GM19395 (cell line): ENCODE results near the gene ZFP64.
"Not testable (repeated sequence)": the region's sequence is repeated elsewhere in the genome, so short reads cannot be mapped to it uniquely, and the experiment has no call there.

Source experiments
- ATAC-seq: cut with Tn5 transposase; IDR thresholded peaks from one replicate; pipeline ENCODE4 v1.9.1; 2021; ENCODE audit warnings: mild to moderate bottlenecking, moderate library complexity; ENCODE audit not compliant: unreplicated experiment

Gene ZFP64

DNA sequence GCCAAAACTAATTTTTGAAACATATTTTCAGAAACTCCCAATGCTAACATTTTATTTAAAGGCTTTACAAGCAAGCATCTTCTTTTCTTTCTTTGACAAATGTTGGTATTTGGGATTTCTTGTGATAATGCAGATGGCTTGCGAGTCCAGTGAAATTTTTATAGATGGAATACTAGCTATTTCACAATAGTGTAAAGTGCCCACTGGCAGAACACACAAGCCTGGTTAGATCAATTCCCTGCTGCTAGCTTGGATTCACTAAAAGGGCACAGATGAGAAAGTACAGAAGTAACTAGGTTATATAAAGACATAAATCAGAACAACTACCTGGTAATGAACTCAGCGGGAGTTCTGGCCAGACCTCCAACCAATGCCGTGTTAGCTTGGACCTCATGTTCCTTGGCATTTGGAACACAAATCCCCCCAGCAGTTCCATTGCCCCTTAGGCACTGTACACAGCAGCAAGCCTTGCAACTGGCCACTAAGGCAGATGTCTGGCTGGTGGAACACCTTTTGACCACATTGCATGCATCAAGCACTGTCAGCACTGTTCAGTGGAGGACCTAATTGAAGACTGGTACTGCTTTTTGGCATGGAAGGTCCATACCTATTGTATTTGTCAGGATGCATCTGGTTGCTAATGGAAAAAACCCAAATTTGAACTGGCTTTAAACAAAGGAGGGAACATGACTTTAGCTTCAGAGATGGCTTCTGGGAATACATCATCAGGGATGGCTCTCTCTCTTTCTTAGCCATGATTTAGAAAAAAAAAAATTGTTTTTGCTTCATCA, 15.6 kb upstream of the ZFP64 start:
- ATAC-seq: no peak

DNA sequence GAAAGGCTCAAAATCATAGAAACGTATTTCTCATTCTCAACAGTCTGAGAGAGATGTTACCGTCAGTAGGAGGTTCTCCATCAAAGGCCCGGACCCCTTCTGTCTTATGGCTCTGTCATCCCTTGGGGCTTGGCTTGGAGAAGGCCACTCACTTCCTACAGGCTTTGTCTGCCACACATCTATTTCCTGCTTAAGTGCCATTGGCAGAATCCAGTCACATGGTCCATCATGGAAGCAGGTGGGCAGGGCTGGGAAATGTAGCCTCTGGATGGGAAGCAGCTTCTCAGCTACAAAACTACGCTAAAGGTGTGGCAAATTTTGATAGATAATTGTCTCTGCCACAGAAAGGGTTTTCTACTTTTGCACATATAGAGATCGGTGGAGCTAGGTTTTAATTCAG, 12.6 kb upstream of the ZFP64 start:
- ATAC-seq: no peak

DNA sequence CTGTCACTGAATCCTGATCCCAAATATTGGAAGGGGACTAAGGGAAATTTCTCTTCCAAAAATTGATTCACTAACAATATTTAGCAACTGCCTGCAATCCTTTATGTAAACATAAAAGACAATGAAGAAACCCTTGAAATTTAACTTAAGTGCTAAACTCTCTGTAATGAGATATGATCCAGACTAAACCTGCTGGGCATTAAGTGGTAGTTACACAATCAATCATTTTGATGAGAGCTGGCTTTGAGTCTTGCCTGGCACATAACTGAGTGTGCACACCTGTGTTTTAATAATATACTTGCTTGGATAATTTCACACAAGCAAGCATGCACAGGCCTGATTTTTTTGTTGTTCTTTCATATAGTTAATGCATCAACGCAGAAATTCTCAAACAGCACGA, 9.8 kb upstream of the ZFP64 start:
- ATAC-seq: no peak

DNA sequence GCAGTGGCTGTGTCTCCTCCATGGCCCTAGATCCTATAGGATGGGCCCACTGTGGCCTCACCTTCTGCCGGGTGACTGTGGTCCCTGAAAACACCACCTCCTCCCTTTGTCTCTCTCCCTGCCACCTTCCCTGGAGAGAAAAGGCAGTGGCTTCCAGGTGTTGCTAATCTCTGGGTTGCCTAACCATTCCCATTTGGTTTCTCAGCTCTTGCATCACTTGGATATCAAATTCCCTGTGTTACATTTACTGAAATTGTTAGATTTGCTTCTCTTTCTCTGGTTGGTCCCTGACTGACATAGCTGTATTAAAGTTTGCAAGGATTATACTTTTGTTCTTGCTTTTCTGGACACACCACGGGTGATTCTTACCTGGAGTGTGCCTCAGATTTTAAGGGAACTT, 9.3 kb upstream of the ZFP64 start:
- ATAC-seq: no peak

DNA sequence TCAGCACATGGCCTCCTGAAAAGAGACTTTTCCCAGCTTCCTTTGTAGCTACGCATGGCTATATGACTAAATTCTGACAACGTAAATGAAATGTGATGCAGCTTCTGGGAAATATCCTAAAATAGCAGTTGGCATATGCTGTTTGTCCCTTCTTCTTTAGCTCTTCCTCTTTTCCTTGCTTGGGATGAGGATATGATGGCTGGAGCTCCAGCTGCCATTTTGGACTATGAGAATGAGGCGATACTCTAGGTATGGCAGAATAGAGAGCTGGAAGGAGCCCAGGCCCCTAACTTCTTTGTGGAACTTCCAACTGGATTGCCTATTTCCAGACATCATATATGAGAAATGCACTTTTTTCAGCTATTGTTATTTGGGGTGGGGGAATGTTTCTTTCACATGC, 5.3 kb upstream of the ZFP64 start:
- no peak for ATAC-seq

DNA sequence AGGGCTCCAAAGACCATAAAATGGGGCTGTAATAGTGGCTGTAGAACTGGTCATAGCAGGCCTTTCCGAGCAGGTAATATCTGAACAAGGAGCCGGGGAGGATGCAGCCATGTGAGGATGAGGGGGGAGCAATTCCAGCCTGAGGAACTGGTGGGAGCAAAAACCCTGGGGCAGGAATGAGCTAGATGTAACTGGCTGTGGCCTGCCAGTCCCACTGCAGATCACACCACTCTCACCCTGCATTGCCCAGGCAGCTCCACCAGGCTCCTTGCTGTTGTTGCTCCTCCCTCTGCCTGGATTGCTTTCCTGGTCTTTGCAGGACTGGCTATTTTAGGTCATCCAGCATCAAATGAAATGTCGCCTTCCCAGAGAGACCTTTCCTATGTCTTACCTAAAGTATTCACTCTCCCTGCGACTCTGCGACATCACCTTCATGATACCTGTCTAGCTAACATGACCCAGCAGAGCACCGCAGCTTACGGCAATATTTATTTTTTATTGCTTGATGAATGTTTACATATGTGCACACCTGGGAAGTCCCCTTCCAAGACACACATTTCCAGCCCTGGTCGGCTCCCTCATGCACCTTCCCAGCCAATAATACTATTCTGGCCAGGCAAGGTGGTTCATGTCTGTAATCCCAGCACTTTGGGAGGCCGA, 2.4 kb upstream of the ZFP64 start:
- no peak for ATAC-seq

DNA sequence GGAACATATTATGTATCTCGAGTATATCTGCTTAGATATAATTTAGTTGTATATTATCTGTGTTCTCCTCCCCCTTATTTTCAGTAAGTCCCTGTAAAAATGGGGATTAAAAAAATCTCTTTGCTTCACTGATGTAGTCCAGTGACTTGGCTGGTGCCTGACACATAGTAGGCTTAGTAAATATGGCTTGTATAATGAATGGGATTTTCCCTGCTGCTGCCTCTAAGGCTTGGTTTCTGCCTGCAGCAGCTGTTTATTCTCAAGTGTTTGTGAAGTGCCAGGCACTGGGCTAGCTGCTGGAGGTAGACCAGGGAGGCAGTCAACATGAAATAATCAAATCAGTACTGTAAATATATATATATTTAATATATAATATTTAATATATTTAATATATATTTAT, 1.6 kb upstream of the ZFP64 start:
- no peak for ATAC-seq

DNA sequence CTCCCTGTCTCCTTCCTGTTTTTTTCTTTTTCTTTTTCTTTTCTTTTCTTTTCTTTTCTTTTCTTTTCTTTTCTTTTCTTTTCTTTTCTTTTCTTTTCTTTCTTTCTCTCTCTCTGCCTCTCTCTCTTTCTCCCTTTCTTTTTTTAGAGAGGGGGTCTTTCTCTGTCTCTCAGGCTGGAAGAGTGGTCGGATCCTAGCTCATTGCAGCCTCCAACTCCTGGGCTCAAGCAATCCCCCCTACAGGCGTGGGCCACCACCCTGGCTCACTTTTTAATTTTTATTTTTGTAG, 1.1 kb upstream of the ZFP64 start:
- ATAC-seq: not testable (repeated sequence)

DNA sequence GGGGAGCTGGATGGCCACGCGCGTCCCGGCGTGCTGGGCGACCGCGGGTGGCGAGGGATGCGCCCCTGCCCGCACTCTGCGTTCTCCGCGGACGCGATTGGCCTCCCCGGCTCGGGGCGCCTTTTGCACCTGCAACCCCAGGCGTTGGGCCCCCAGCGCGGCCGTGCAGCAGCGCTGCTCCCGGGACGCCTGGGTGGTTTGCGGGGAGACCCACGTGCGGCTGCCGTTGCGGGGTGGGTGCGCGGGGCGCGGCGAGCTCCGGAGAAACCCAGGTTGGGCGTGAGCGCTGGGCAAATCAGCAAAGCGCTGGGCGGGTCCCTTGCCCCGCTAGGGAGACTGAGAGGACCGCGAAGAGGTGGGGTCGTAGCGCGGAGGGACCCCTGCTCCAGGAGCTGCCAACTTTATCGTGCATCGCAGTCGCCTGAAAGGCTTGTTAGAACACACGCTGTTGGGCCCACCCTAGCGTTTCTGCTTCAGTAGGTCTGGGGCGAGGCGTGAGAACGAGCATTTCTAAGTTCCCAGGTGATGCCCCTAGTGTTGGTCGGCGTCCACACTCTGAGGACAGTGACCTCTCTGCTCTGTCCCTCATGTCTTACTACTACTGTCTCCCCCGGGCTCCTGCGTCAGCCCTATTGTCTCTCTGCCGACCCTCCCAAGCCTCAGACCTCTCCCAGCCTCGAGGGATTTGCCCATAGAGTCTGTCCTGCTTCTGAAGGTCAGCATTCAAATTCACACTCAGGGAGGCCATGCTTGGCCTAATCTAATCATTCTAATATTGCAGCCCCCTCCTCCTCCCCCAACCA, 538 bp upstream of the ZFP64 start:
- ATAC-seq: peak; percentile 52

DNA sequence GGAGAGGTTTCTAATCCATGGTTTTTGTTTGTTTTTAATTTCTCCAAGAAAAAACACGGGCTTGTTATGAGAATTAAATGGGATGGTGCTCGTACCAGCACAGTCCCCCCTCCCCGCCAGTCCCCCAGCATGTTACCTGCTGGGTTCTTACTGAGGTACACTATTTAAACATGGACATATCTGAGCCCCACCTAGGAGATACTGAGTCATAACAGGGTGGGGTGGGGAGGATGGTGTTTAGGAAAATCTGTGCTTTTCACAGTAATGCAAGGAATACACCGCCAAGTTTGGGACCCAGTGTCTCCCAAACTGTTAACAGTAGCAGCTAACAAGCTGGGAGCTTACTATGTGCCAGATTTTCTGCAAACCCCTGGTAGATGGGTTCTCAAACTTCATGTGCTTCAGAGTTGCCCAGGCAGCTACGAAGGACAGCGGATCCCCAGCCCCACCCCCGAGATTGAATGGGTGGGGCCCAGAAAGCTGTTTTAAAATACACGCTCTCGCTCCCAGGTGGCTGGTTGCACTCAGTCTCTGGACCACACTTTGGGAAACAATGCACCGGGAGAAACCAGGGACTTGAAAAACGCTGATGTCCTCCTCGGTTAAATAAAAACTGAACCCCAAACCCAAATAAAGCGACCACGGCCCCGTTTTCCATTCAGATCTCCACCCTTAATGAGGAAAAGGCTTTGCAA, 995 bp downstream of the ZFP64 start:
- ATAC-seq: peak; percentile 51

DNA sequence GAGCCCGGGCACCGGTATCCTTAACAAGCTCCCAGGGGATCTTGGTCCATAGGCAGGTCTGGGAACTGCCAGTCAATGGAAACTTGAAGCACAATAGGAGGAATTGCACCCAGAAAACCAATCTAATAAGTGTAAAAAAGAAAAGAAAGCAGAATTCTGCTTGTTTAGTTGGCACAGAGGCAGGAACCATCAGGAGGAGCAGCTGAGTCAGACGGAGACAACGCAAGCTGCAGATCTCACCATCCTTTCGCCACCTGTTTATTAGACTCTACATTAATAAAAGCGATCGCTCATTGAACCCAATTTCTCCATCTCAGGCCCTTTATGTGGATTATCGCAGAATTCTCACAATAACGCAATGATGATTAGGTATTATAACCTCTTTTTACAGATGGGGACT, 9.8 kb downstream of the ZFP64 start:
- no peak for ATAC-seq

DNA sequence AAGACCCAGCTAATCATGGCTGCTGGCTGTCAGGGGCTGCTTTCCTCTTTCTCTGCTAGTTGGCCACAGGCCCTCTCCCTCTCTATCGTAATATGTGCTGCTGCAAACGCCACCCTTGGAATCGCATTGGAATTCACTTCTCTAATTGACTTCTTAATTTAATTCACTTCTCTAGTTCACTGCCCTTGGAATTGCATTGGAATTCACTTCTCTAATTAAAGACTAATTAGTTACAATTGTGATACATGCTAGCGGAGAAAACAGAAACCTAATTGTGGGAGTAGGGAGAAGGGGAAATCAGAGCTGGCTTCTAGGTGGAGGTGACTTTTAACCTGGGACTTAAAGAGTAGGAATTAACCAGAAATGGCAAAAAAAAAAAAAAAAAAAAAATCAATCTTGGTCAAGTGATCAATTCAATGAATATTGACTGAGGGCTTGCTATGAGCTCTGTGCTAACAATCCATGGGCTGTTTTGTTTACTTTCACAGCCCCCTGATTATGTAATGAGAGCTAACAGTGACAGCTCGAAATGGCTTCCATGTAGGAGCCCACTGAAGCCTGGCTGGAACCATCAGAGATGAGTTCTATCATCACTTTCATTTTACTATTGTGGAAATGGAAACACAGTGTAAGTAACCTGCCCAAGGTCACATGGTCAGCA, 11.3 kb downstream of the ZFP64 start:
- no peak for ATAC-seq

DNA sequence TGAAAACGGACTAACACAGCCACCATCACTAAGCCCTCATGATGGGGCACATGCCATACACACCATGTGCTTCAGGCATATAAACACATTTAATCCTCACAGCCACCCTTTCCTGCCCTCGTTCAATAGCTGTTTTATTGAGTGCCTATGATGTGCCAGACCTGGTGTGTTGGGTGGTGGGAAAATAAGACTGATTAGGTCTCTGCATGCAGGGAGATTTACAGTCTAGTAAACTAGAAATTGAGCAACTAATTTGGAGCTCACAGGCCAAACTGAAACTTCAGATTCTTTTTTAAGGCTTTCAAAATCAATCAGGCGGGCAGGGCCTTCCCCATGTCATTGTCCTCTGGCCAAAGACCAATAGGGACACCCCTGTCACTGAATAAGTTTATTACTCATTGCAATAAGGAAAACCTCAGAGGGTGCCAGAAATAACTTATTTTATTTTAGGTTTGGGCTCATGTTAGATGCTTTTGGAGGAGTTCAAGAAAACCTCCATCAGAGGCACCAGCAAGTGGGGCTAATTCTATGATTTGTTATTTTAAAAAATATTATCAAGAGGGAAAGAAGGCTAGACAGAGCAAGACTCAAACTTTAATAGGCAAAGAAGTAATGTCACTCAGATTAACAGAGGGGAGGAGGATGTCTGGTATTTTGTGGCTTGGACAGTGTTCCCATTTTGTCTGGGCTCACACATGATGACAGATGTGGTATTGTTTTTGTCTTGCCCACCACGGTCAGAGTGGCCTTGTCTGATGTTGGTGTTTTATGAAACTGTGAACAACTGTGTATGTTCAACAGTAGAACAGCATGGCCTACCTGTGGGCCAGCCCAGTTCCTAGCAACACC, 12.0 kb downstream of the ZFP64 start:
- ATAC-seq: peak; percentile 91

DNA sequence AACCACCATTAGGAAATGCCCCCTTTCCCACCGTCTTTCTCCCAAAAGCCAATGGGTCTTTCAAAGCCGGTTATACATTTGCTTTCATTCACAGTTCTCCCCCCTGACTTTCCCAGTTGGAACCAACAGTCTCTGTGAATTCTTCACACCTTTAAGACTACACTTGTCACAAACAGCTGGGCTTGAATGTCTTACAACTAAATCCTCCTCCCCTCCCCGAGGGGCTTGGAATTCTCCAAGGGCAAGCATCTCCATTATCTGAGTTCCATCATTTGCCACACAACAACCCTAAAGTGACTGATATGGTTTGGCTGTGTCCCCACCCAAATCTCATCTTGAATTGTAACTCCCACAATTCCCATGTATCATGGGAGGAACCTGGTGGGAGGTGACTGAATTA, 12.9 kb downstream of the ZFP64 start:
- no peak for ATAC-seq

DNA sequence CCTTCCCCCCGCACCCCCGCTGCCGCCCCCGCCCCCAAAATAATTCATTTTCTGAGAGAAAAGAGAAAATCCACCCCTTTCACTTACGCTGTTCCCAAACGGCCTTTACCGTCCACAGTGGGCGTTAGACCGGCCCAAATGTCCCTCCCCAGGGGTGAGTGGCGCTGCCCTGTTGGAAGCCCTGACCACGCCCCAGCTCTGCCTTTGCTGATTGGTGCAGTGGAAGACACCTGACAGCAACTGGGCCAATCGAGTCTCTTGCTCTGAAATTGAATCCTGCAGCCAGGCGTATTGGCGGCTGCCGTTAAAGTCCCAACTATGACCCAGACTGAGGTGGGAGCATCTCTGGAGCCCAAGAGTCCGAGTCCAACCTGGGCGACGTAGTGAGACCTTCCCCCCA, 15.7 kb downstream of the ZFP64 start:
- ATAC-seq: no peak

DNA sequence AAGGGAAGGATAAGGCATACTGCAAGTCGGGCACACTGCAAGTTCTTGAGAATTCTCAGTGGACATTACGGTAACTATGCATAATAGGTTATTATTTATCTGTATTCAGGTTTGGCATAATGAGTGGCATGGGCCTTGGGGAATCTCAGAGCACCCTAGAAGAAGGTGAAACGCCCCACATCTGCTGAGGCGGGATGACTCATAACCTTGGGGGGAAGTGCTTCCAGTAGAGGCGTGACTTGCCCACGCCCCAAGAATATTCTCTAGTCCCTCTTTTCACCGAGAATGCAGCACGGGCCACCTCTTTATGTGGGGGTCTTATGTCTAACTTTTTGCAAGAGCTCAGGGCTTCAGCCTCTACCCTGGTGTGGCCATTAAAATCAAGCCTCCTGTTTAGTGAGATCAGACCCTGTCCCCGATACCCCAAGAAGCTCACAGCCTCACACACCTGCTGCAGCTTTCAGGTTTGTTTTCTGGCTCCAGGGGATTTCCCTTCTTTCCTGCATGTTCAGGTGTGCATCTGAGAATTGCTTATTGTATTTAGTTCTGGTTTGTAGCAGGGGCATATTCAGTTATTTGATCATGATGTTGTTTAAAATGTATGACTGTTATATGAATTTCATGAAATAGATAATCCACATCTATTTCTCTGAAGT, 19.1 kb downstream of the ZFP64 start:
- peak; percentile 93 for ATAC-seq

DNA sequence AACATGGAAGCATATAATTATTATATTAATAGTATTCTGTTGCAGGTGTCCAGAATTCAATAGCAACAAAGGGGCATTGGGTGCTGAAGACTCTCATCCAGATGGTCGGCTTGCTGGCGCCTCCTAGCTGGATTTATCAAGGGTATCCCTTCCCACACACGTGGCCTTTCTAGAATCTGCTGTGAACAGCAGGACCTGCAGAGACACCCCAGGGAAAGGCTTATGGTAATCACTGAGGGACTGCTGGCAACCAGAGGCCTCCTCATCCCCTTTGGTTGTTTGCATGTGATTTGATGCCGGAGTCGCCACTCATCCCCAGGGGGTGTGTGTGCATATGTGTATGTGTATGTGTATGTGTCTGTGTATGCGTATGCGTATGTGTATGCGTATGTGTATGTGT, 20.6 kb downstream of the ZFP64 start:
- ATAC-seq: no peak

DNA sequence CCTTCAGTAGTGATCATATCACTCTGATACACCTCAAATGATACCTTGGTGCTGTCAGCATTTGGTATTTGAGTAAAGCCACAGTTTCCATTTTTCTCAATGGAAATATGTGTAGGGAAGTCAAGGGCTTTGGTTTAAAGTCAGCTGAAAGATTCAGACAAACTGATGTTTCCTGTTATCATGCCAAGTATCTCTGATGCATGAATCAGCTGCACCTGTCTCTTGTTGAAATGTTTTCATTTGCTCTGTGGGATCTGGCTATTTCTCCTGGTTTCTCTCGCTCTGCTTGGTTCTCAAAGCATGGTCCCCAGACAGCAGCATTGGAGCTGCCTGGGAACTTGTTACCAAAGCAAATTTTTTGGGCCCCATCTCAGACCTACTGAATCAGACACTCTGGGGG, 23.5 kb downstream of the ZFP64 start:
- no peak for ATAC-seq

DNA sequence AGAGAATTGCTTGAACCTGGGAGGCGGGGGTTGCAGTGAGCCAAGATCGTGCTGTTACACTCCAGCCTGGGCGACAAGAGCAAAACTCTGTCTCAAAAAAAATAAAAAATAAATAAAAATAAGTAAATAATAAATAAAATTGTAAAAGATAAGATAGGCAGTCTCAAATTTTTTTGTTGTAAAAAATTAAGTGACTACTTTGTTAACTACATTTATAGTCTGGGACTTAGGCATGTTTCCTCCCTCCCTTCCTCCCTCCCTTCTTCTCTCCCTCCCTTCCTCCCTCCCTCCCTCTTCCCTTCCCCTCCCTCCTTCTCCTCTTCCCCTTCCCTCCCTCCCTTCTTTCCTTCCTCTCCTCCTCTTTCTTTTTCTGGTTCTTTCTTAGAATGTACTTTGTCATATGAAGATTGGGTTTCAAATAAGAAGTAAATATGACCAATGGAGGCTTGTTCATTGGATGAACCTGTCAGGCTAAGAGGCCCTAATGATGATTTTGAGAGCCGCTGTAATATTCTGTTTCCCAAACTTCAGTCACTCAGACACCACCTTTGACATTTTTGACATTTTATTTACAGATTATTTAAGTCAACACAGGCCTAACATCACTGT, 24.2 kb downstream of the ZFP64 start:
- ATAC-seq: no peak
